Skeletal muscle tissue (tissue), 4 donors: Measurements from ENCODE around the gene STARD13. TPM values are rescaled to one million over a fixed set of nuclear protein-coding genes. Genes with fewer than 3 reads are reported as not detected.

Source experiments
- H3K27ac ChIP-seq: one replicate; pipeline ENCODE4 v1.7.0; 2013; ENCODE audit warnings: mild to moderate bottlenecking, low read depth, low read length, inconsistent platforms
- H3K27me3 ChIP-seq, 3 donors: one replicate each; pipeline ENCODE4 v1.7.0; 2013; ENCODE audit warnings: low read length in 3 of 3; ENCODE audit not compliant: control insufficient read depth in 3 of 3, insufficient read depth in 3 of 3
- H3K36me3 ChIP-seq, 3 donors: one replicate each; pipeline ENCODE4 v1.7.0; 2013; ENCODE audit warnings: low read length in 3 of 3; ENCODE audit not compliant: control insufficient read depth in 3 of 3, insufficient read depth in 3 of 3
- H3K4me1 ChIP-seq, 3 donors: one replicate each; pipeline ENCODE4 v1.7.0; 2013; ENCODE audit warnings: low read length in 3 of 3, mild to moderate bottlenecking in 3 of 3; ENCODE audit not compliant: control insufficient read depth in 3 of 3, insufficient read depth in 3 of 3
- H3K4me3 ChIP-seq, 3 donors: one replicate each; pipeline ENCODE4 v1.7.0; 2013; ENCODE audit warnings: low read length in 3 of 3
- H3K9ac ChIP-seq, 3 donors: one replicate each; pipeline ENCODE4 v1.7.0; 2013; ENCODE audit warnings: low read length in 3 of 3, mild to moderate bottlenecking in 3 of 3, moderate library complexity in 2 of 3, low read depth in 1 of 3
- H3K9me3 ChIP-seq, 3 donors: one replicate each; pipeline ENCODE4 v1.7.0; 2013; ENCODE audit warnings: low read length in 3 of 3; ENCODE audit not compliant: control insufficient read depth in 3 of 3
- total RNA-seq: library from RNA; depleted of rRNA; stranded (reverse); fragments of >200 nt; gene quantifications from one replicate; pipeline ENCODE4 v1.2.3, GENCODE V29; 2014
- donor health status: Osteomylitis.

Gene STARD13
- total RNA-seq, 1 donor from 2014 or later: 30.3 TPM

GRCh38 chr13:33129886-33130285, 155.7 kb downstream of the STARD13 start:
- Histone ChIP-seq H3K27me3 (no peaks in the 10 kb centered on the region), H3K9ac (no peak overlapping the region), H3K27ac (no peak overlapping the region), H3K4me1 (peaks cover 16 to 45% (median 28%) of the 10 kb centered on the region in 3 donors), H3K9me3 (no peaks in the 10 kb centered on the region), H3K4me3 (no peak overlapping the region), H3K36me3 (peaks cover 4 to 9% (median 5%) of the 10 kb centered on the region in 3 donors)

DNA sequence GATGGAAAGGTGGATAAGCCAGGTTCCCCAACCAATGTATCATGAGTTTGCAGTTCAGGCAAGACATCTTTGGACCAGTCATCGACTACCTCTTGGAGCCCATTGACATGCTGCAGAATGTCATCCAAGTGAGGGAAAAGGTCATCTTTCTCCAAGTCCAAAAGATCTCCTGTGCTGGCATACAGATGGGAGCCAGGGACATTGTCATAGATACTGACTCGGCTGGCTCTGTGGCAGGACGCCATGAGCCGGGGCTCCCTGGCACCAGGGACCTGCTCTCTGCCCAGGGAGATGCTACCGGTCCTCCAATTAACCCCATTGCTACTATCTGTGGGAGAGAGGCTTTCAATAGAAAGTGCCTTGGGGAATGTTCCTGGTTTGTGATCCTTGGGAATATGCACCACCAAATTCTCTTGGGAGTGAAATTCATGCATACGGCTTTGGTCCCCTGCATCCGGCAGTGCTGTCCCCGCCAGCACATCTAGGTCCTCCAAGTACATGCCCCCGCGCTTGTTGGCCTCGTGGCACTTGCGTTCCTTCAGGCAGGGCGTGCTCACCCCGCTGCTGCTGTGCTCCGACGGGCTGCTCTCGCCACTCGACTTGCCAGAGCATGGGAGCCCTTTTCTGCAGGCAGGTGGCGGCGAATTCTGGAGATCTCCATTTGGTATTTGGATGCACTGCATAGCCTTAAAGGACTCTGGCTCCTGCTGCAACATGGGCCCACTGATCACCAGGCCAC, 156.3 kb downstream of the STARD13 start:
- Histone ChIP-seq H3K9me3 (no peaks in the 10 kb centered on the region), H3K27ac (no peak overlapping the region), H3K9ac (no peak overlapping the region), H3K27me3 (no peaks in the 10 kb centered on the region), H3K4me3 (no peak overlapping the region), H3K36me3 (peaks cover 4 to 9% (median 5%) of the 10 kb centered on the region in 3 donors), H3K4me1 (peaks cover 16 to 43% (median 30%) of the 10 kb centered on the region in 3 donors)

GRCh38 chr13:33128134-33128533, 157.4 kb downstream of the STARD13 start:
- Histone ChIP-seq H3K4me1 (peaks cover 24 to 47% (median 30%) of the 10 kb centered on the region in 3 donors), H3K9ac (no peak overlapping the region), H3K9me3 (no peaks in the 10 kb centered on the region), H3K4me3 (no peak overlapping the region), H3K27me3 (no peaks in the 10 kb centered on the region), H3K27ac (peak overlapping the region; percentile 88), H3K36me3 (peaks cover 4 to 13% (median 10%) of the 10 kb centered on the region in 3 donors)

DNA sequence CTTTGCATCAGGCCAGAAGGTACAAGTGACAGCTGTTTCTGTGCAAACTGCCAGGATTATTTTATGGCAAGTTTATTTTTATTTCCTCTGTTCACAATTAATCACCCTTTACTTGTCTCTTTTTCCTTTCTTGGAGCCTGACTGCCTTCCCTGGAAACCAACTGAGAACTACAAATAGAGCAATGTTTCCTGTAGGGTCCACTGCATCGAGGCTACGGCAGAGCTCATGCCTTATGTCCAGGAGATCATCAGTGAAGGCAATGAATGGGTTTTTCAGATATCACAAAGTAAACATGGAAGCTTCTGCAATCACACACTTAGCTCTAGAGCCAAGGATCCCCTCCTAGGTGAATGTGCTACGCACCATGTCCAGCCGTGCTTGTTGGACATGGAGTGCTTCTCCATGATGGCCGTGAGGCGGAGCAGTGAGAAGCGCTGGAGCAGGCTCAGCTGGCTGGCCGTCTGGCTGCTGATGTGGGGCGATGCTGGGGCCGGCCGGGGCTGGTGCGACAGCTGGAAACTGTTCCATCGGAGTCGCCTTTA, 158.5 kb downstream of the STARD13 start:
- no peaks in the 10 kb centered on the region for H3K9me3 ChIP-seq
- peak overlapping the region in 2 of 3 donors; percentile 34 to 39 for H3K9ac ChIP-seq
- peaks cover 7 to 15% (median 14%) of the 10 kb centered on the region in 3 donors for H3K36me3 ChIP-seq
- H3K27ac ChIP-seq: peak overlapping the region; percentile 88
- peaks cover 24 to 45% (median 27%) of the 10 kb centered on the region in 3 donors for H3K4me1 ChIP-seq
- H3K4me3 ChIP-seq: peak overlapping the region; percentile 45 to 56 (median 55)
- H3K27me3 ChIP-seq: no peaks in the 10 kb centered on the region

DNA sequence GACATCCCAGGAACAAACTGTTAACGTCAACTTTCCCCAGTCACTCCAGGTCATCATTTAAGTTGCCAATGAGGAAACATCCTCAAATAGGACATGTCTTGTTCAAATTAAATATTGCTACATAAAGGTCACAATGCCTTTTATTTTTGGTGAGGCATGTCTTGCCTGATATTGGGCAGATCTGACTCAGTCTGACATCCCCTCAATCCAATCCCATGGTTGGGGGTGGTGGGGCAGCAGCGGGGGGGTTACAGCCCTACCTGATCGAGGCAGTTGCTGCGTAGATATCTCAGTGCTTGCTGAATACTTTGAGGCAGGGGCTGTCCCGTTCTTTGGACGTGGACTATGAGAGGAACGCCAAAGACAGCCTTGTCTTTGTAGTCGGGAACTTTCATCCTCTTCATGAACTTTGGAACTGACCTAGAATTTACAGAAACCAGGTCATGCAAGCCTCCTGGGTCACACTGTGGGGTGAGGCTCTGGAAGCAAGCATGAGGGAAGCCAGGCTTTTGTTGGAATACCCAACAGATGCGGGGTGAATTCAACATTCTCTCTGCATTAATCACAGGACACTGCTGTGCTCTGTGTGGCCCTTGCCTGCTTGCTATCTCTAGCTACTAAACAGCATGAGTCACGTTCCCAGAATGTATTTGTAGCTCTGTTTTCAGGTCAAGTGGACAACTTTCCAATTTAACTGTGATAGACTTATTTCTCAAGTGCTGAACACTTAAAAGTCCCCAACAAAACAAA, 159.6 kb downstream of the STARD13 start:
- H3K4me3 ChIP-seq: peak overlapping the region; percentile 38 to 60 (median 50)
- peak overlapping the region; percentile 58 to 71 (median 63) for H3K9ac ChIP-seq
- H3K27me3 ChIP-seq: no peaks in the 10 kb centered on the region
- H3K9me3 ChIP-seq: no peaks in the 10 kb centered on the region
- H3K4me1 ChIP-seq: peaks cover 24 to 45% (median 27%) of the 10 kb centered on the region in 3 donors
- H3K27ac ChIP-seq: peak overlapping the region; percentile 88
- H3K36me3 ChIP-seq: peaks cover 8 to 15% (median 14%) of the 10 kb centered on the region in 3 donors

GRCh38 chr13:33123066-33123859, 162.3 kb downstream of the STARD13 start:
- H3K27me3 ChIP-seq: no peaks in the 10 kb centered on the region
- H3K4me3 ChIP-seq: no peak overlapping the region
- peaks cover 3 to 21% (median 13%) of the 10 kb centered on the region in 3 donors for H3K36me3 ChIP-seq
- no peak overlapping the region for H3K9ac ChIP-seq
- peaks cover 23 to 32% (median 24%) of the 10 kb centered on the region in 3 donors for H3K4me1 ChIP-seq
- peak overlapping the region; percentile 57 for H3K27ac ChIP-seq
- H3K9me3 ChIP-seq: no peaks in the 10 kb centered on the region

GRCh38 chr13:33119856-33120543, 165.6 kb downstream of the STARD13 start:
- Histone ChIP-seq H3K36me3 (peaks cover 17 to 38% (median 27%) of the 10 kb centered on the region in 3 donors), H3K9me3 (no peaks in the 10 kb centered on the region), H3K4me3 (no peak overlapping the region), H3K4me1 (peaks cover 2 to 8% (median 6%) of the 10 kb centered on the region in 3 donors), H3K9ac (no peak overlapping the region), H3K27me3 (no peaks in the 10 kb centered on the region), H3K27ac (no peak overlapping the region)

GRCh38 chr13:33119022-33119781, 166.4 kb downstream of the STARD13 start:
- Histone ChIP-seq H3K9me3 (no peaks in the 10 kb centered on the region), H3K27me3 (no peaks in the 10 kb centered on the region), H3K36me3 (peaks cover 18 to 38% (median 29%) of the 10 kb centered on the region in 3 donors), H3K4me3 (no peak overlapping the region), H3K4me1 (peaks cover 0 to 8% (median 5%) of the 10 kb centered on the region in 3 donors), H3K9ac (no peak overlapping the region), H3K27ac (no peak overlapping the region)
